Glomerular visceral epithelial cell (primary cell): ENCODE data around the gene PSMD7.
"Not testable (repeated sequence)": the region's sequence is repeated elsewhere in the genome, so short reads cannot be mapped to it uniquely, and the experiment has no call there.

Experiments
- DNase-seq: peaks from one replicate; pipeline ENCODE4 v3.0.0-alpha.2; 2016; ENCODE audit errors: extremely low spot score

The PSMD7 gene

GRCh38 chr16:74297145-74297665 lies 591 bp downstream of the PSMD7 start:
- no peak for DNase-seq

GRCh38 chr16:74298104-74298503 lies 1.5 kb downstream of the PSMD7 start:
- DNase-seq, result no peak

DNA sequence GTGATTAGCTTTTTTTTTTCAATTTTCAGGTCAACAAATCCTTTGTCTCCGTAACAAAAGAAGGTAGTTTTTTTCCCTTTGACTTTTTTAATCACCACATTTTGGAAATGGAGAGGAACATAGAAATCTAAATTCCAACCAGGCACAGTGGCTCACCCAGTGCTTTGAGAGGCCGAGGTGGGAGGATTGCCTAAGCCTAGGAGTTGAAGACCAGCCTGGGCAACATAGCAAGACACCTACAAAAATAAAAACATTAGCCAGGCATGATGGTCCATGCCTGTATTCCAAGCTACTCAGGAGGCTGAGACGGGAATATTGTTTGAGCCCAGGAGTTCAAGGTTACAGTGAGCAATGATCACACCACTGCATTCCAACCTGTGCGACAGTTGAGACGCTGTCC lies 5.7 kb downstream of the PSMD7 start:
- DNase-seq, result no peak

GRCh38 chr16:74304164-74304834 lies 7.7 kb downstream of the PSMD7 start:
- DNase-seq, result peak; percentile 9

- DNase-seq, result no peak
These were observed 8.2 kb downstream of the PSMD7 start for GRCh38 chr16:74304835-74305176.

DNA sequence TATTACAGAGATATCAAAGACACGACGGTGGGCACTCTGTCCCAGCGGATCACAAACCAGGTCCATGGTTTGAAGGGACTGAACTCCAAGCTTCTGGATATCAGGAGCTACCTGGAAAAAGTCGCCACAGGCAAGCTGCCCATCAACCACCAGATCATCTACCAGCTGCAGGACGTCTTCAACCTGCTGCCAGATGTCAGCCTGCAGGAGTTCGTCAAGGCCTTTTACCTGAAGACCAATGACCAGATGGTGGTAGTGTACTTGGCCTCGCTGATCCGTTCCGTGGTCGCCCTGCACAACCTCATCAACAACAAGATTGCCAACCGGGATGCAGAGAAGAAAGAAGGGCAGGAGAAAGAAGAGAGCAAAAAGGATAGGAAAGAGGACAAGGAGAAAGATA lies 8.7 kb downstream of the PSMD7 start:
- DNase-seq, result no peak

GRCh38 chr16:74305978-74306784 lies 9.6 kb downstream of the PSMD7 start:
- no peak for DNase-seq

DNA sequence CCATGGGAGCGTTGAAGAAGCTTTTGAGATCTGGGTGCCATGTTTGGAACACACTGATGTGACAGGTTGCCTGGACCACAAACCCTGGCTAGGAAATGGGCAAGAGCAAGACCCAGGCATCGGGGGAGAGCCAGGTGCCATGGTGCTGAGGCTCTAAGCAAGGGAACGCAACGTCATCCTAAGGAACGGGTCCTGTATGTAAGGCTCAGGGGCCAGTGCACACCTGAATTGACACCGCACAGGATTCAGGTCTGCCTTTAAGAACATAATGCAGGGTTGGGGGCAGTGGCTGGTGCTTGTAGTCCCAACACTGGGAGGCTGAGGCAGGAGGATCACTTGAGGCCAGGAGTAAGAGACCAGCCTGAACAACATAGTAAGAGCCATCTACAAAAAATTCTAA lies 10.8 kb downstream of the PSMD7 start:
- no peak for DNase-seq

GRCh38 chr16:74309789-74310781 lies 13.5 kb downstream of the PSMD7 start:
- peak; percentile 51 for DNase-seq

DNA sequence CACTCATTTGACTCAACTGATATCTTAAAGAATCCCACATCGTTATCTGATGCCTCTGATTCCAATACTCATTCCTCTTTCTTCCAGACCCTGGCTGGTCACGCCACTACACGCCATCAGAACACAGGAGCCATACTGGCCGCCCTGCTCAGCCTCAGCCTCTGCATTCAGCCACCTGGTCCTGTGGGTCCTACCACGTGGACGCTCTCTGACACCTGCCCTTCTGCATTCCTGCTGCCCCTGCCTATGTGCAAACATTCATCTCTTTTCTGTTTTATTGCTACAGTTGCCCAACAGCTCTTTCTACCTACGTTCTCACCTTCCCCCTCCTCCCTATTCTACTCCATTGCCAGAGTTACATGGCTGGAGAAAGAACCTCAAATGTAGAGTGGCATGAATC lies 18.4 kb downstream of the PSMD7 start:
- no peak for DNase-seq

DNA sequence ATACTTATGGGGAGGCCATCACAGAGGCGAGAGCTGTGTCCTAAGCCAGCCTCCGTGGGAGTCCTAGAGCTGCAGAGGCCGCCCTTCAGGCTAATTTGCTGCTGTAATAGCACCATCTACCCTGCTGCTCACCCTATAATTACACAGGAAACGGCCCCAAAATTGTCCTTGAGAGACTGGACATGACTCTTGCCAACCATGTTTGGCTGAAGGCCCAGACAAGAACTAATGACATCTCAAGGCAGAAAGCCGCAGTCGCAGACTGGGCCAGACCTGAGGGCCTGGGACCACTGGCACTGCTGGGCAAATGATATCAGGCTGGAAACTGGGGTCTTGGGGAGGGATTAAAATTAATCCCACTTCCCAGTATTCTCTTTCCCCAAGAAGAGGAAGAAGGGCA lies 24.1 kb downstream of the PSMD7 start:
- no peak for DNase-seq

DNA sequence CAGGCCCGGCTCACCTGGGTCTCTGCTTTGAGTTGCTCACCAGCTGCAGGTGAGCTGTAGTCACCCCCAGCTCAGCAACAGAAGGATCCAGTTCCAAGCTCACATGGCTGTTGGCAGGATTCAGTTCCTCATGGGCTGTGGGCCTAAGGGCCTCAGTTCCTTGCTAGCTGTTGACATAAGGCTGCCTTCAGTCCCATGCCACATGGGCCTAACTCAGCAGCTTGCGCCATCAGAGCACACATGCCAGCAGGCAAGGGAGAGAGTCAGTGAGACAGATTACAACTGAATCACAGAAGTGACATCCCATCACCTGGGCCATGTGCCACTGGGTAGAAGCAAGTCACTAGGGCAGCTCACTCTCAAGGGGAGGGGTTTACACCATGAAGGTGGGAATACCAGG lies 24.7 kb downstream of the PSMD7 start:
- DNase-seq, result no peak

DNA sequence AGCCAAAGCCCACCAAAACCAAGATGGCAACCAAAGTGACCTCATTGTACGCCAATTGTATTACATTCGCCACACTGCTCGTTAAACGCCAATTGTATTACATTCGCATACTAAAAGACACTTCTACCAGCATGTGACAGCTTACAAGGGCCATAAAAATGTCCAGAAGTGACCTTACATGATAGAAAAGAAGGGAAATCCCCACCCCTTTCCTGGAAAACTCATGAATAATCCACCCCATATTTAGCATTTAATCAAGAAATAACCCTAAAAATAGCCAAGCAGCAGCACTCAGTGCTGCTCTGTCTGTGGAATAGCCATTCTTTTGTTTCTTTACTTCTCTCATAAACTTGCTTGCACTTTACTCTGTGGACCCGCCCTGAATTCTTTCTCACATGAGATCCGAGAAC lies 25.7 kb downstream of the PSMD7 start:
- no peak for DNase-seq

DNA sequence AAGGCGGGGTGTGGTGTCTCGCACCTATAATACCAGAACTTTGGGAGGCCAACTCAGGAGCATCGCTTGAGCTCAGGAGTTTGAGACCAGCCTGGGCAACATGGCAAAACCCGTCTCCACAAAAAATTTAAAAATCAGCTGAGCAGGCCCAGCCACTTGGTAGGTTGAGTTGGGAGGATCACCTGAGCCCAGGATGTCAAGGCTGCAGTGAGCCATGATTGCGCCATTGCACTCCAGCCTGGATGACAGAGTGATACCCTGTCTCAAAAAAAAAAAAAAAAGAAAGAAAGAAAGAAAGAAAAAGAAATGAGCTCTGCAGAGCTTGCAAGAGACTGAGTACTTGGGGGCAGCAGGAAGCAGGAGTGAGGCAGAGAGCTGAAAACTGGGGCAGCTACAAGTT lies 28.2 kb downstream of the PSMD7 start:
- DNase-seq, result not testable (repeated sequence)

DNA sequence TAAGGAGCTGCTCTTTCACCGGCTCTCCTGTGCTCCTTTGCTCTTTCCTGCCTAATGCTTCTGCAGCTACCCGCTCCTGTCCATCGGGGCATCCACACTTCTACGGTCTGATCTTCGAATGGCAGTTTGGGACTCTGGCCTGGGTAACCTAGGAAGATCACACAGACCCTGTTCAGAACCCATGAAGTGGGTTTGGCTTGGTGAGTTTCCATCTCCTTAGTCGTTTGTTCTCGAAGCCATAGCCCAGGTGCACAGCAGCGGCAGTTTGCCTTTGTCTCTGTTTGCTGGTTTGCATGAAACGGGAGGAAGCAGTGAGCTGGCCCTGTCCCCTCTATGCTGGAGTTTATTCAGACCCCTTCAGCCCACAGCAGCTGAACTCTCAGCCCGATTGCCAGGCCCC lies 29.0 kb downstream of the PSMD7 start:
- DNase-seq, result no peak

- DNase-seq, result not testable (repeated sequence)
These were observed 31.7 kb downstream of the PSMD7 start for GRCh38 chr16:74328346-74328745.

GRCh38 chr16:74332469-74332868 lies 35.9 kb downstream of the PSMD7 start:
- DNase-seq, result not testable (repeated sequence)

GRCh38 chr16:74337506-74337905 lies 40.9 kb downstream of the PSMD7 start:
- not testable (repeated sequence) for DNase-seq

- not testable (repeated sequence) for DNase-seq
These were observed 42.6 kb downstream of the PSMD7 start for GRCh38 chr16:74339226-74339625.

DNA sequence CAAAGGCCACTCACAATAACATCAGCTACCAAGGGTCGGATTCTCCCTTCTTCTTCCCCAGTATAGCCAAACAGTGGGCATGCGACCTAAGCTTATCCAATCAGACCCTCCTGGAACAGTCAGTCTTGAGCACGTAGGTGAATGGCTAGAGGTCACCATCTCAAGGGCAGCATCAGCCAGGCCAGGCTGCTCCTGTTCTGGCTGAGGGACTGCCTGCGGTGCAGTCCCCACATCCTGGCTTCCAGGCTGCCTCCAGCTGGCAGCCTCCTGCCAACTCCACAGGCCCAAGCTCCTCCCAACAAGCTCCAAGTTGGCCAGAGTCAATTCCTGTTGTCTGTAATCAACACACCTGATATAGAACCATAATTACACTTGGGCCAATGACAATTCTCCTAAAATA lies 56.4 kb downstream of the PSMD7 start:
- DNase-seq, result not testable (repeated sequence)
